Globus pallidus (tissue), 1 donor: ENCODE measurements around the gene RP9.

Experiments
- DNase-seq: peaks from one replicate; pipeline ENCODE4 v3.0.0-alpha.2; 2015; ENCODE audit warnings: low spot score

Gene RP9

DNA sequence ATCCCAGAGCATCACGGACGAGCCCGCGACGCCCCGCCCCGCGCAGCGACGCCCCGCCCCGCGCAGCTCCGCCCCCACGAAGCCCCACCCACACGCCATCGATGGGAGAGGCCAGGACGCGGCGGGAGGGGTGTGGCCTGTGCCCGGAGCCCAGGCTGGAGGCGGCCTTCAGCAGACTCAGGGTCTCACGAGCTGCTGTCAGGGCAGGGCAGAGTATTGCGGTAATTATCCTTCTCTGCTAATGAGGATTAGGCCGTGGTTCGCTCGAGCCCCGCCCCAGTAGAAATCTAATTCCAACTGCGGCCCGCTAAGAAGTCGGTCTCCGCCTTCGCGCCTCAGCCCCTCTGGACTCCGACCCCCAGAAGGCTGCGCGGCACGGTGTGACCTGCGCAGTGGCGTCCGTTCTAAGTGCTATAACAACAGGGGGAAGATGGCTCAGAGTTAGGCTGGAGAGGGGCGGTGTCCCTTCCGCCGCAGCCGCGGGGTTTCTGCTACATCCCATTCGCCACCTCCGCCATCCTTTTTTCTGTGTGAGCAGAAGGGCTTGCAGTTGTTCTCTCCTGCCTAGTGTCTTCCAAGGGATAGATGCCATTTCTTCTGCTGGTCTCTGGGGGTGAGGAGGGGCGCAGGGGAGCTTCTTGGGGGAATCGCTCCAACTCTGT lies 46.3 kb downstream of the RP9 start:
- DNase-seq, result peak; percentile 96

DNA sequence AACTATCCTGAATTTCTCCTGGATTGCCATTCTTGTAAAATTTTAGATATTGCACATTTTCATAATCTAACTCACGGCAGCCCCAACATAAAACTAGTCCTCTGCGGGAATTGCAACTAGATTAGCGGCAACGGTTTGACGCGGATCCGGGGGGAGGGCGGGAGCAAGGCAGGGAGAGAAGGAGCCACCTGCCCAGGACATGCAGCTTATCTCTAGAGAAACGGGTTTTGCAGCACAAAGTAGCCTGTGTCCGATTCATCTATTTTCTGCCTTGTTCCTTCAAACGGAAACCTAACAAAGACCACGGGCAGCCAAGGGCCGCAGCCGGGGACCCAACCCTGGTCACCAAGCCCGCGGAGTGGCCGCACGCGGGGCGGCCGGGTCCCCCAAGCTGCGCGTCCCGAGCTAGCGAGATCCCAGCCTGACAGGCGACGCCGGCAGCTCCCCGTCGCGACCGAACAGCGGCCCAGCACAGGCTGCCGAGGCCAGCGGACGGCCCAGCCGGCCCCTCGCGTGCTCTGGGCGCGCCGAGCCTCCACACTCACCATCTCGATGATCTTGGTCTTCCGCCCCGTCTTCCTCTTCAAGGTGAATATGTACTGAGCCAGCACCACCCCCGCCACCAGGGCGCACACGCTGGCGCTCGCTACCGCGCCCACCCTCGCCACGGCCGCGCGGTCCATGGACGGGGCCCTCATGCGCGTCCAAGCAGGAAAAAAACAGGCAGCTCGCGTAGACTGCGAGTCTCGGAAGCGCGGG lies 47.0 kb downstream of the RP9 start, which contains the start of gene NT5C3A:
TSS of gene NT5C3A (minus strand) at position 754 of the 759 bp plus-strand sequence. CDS start at position 683, 71 bp downstream.
- DNase-seq, result peak; percentile 19

DNA sequence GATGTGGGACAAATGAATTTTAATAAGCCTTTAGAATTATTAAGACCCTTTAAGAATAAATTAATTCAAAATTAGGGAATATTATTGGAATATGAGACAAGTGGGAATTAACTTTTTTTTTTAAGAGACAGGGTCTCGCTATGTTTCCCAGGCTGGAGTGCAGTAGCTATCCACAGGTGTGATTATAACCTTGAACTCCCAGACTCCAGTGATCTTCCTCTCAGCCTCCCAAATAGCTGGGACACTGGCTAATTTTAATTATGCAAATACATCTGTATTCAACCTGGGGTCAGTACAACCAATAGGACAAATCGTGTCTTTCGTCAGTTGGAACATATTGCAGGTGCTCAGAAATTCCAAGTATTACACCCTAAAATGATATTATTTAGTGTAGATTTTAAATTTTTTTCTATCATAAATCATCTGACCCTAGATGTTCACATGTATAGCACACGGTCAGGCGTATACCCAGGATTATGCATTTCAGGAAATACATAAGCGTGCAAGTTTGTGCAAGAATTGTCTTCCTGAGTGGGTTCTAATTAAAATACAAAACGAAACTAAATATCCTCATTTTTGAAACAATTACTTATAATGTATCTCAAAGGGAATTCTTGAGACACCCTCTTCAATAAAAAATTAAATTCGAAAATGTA lies 47.8 kb downstream of the RP9 start:
- no peak for DNase-seq

DNA sequence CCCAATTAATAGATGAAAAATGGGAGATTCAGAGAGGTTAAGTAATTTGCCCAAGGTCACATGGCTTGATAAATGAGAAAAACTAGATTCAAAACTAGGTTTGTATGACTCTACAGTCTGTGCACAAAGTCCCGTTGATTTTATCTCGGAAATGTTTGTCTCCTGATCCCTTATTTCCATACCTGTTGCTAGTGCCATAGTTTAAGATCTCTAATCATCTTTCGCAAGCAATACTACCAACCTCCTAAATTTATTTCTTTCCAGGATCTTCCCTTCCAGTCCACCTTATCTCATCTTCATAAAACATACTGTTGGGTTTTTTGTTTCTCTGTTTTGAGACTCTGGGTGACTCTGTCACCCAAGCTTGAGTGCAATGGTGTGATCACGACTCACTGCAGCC lies 49.6 kb downstream of the RP9 start:
- DNase-seq, result no peak

DNA sequence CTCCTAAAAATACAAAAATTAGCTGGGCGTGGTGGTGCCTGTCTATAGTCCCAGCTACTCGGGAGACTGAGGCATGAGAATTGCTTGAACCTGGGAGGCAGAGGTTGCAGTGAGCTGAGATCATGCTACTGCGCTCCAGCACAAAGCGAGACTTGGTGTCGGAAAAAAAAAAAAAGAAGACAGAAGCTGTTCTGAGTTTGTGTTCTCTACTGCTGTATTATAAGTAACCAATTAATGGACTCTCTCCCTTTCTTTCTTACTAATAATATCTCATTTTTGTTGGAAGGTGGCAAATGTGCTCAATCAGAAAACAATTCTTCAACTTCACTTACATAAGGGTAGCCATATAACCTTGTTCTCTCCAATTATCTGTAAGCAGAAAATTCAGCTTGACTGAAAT lies 54.0 kb downstream of the RP9 start:
- no peak for DNase-seq

DNA sequence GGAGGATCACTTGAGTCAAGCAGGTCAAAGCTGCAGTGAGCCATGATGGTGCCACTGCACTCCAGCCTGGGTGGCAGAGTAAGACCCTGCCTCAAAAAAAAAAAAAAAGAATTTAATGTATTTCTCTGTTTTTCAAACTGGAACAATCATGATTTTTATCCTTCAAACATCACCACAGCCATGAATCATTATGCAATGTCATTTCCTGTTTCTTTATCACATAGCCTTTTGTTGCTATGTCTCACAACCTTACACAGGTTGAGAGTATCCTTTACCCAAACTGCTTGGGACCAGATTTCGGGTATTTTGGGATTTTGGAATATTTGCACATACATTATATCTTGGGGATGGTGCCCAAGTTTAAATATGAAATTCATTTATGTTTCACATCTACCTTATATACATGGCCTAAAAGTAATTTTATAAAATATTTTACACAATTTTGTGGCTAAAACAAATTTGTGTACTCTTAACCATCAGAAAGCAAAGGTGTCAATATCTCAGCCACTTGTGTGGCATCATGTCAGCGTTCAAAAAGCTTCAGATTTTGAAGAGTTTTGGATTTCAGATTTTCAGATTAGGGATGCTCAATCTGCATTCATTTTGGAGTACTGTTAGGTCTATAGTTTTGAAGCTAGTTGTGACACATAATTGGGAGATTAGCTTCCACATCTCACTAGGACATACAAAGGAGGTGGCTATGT lies 54.8 kb downstream of the RP9 start:
- no peak for DNase-seq

DNA sequence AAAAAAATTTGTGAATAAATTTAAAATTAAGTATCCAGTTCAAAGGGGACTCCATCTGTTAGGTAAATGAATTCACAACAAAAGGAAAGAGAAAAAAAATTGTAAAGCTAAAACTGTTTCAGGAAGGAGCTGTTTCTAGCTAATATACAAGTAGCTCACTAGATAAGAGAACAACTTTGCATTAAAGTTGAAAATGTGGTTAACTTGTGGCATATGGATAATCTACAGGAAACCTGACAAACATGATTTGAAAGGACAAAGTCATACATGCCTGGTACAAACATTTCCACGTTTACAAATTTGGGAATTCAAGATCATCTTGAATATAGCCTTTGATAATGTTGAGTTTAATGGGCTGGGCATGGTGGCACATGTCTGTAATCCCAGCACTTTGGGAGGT lies 55.5 kb downstream of the RP9 start:
- no peak for DNase-seq

DNA sequence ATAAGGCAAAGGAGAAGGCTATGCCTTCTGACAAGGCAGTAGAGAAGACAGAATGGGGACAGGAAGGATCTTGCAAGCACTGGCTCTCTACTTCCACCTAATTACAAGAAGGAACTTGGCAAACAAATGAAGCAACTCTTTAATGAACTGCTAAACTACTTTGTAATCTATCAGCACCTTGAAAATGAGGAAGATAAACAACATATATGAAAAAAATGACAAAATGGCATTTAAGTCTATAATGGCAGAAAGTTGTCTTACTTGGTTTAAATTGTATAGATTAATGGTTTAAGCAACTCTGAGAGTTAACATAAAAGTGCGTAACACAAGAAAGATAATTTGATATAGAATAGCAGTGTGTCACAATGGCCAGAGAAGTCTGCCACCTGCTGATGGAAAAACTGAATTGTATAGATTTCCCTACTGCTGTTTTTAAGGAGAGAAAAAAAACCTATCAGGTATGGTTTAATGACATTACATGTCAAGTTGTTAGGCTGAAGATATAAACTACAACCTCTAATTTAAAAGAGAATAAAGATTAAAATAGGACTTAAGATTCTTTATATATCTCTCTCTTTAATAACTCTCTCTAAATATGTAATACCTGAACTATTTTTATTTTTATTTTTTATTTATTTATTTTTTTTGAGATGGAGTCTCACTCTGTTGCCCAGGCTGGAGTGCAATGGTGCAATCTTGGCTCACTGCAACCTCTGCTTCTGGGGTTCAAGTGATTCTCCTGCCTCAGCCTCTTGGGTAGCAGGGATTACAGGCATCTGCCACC lies 58.5 kb downstream of the RP9 start:
- DNase-seq, result peak; percentile 41

DNA sequence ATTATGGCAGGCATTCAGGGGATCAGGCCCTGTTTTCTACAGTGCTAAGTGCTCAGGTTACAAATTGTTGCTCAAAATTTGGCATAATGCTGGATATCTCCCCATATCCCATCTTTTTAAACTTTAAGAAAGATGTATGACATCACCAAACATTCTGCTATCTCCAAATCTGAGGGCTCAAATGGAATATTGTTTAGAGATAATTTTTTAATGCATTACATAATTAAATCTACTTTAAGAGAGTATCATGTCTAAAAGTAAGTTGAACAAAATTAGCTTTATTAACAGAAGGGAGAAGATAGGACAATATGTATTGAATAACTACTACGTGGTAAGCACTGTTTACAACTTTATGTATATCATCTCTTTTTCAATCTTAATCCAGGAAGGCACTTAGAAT lies 60.5 kb downstream of the RP9 start:
- DNase-seq, result no peak

DNA sequence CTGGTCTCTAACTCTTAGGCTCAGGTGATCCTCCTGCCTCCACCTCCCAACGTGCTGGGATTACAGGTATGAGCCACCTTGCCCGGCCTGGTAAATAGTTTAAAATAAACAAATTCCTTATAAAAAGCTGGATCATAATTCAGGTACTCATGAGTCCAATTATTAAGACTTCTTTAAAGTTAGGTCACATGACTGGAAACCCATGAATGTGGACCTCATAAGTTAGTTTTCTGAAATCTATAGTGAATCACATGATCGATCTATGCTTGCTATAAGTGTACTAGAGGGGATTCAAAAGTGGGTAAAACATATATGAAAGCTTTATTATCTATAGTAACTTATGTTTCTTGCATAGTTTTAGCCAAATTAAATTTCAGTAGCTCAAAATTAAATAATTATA lies 60.9 kb downstream of the RP9 start:
- DNase-seq, result no peak

DNA sequence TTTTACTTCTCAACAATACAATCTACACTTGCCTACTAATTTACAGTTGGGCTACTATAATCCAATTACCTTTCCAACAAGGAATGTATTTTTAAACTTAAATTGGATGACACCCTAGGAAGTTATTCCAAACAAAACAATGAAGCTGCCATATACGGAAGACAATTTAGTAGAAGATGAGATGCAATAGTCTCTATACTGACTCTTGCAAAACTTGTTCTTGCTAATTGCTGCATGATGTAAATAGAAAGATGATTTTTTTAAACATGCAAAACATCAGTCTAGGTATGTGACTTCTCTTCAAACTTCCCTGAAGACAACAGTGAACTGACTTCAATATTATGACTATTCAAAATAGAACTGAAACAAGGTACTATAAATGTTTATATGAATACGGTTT lies 64.2 kb downstream of the RP9 start:
- DNase-seq, result no peak
